HEK293 (cell line): ENCODE measurements around the gene ULBP2.

Source experiments
- CTCF ChIP-seq: fragments of 450-650 bp; formaldehyde crosslinking; IDR thresholded peaks from 2 replicates; pipeline ENCODE4 v1.5.1; 2016; ENCODE audit warnings: missing biosample characterization, missing genetic modification characterization
- EGR2 ChIP-seq: fragments of 450-650 bp; formaldehyde crosslinking; IDR thresholded peaks from 2 replicates; pipeline ENCODE4 v1.5.1; 2016; ENCODE audit warnings: low read depth, missing biosample characterization, missing genetic modification characterization
- GLI2 ChIP-seq: fragments of 450-650 bp; formaldehyde crosslinking; IDR thresholded peaks from 2 replicates; pipeline ENCODE4; 2017; ENCODE audit warnings: missing biosample characterization, missing genetic modification characterization, low read depth, borderline replicate concordance
- KLF10 ChIP-seq: fragments of 450-650 bp; IDR thresholded peaks from 2 replicates; pipeline ENCODE4 v1.5.1; 2018; ENCODE audit warnings: missing biosample characterization, mild to moderate bottlenecking, missing genetic modification characterization
- KLF17 ChIP-seq: fragments of 450-650 bp; formaldehyde crosslinking; IDR thresholded peaks from 2 replicates; pipeline ENCODE4 v1.5.1; 2016; ENCODE audit warnings: missing biosample characterization, missing genetic modification characterization
- PATZ1 ChIP-seq: fragments of 450-650 bp; formaldehyde crosslinking; IDR thresholded peaks from 2 replicates; pipeline ENCODE4 v1.5.1; 2016; ENCODE audit warnings: missing biosample characterization, missing genetic modification characterization
- PRDM1 ChIP-seq: fragments of 450-650 bp; formaldehyde crosslinking; IDR thresholded peaks from 2 replicates; pipeline ENCODE4; 2016; ENCODE audit warnings: missing biosample characterization, missing genetic modification characterization
- PRDM10 ChIP-seq: fragments of 450-650 bp; formaldehyde crosslinking; IDR thresholded peaks from 2 replicates; pipeline ENCODE4 v1.5.1; 2016; ENCODE audit warnings: missing biosample characterization, missing genetic modification characterization
- SCRT1 ChIP-seq: fragments of 450-650 bp; formaldehyde crosslinking; IDR thresholded peaks from 2 replicates; pipeline ENCODE4 v1.5.1; 2016; ENCODE audit warnings: missing biosample characterization, missing genetic modification characterization, borderline replicate concordance
- SP7 ChIP-seq: fragments of 450-650 bp; formaldehyde crosslinking; IDR thresholded peaks from 2 replicates; pipeline ENCODE4 v1.5.1; 2016; ENCODE audit warnings: missing biosample characterization, missing genetic modification characterization
- TRIM28 ChIP-seq: IDR thresholded peaks from 2 replicates; pipeline ENCODE4 v1.6.1; 2011; ENCODE audit warnings: low read length, control low read depth, borderline replicate concordance
- ZBTB20 ChIP-seq: fragments of 450-650 bp; formaldehyde crosslinking; IDR thresholded peaks from 2 replicates; pipeline ENCODE4 v1.5.1; 2016; ENCODE audit warnings: missing biosample characterization, missing genetic modification characterization
- ZEB2 ChIP-seq: fragments of 450-650 bp; formaldehyde crosslinking; IDR thresholded peaks from 2 replicates; pipeline ENCODE4 v1.5.1; 2016; ENCODE audit warnings: missing biosample characterization, missing genetic modification characterization
- ZFP37 ChIP-seq: fragments of 450-650 bp; formaldehyde crosslinking; IDR thresholded peaks from 2 replicates; pipeline ENCODE4 v1.5.1; 2016; ENCODE audit warnings: missing biosample characterization, missing genetic modification characterization
- ZIC2 ChIP-seq: fragments of 450-650 bp; formaldehyde crosslinking; IDR thresholded peaks from 2 replicates; pipeline ENCODE4 v1.5.1; 2016; ENCODE audit warnings: missing biosample characterization, missing genetic modification characterization
- ZNF133 ChIP-seq: fragments of 450-650 bp; formaldehyde crosslinking; IDR thresholded peaks from 2 replicates; pipeline ENCODE4 v1.5.1; 2016; ENCODE audit warnings: missing biosample characterization, missing genetic modification characterization
- ZNF146 ChIP-seq: fragments of 450-650 bp; formaldehyde crosslinking; IDR thresholded peaks from 2 replicates; pipeline ENCODE4 v1.5.1; 2016; ENCODE audit warnings: missing biosample characterization, missing genetic modification characterization
- ZNF174 ChIP-seq: fragments of 450-650 bp; formaldehyde crosslinking; IDR thresholded peaks from 2 replicates; pipeline ENCODE4 v1.5.0; 2017; ENCODE audit warnings: missing biosample characterization, mild to moderate bottlenecking, missing genetic modification characterization
- ZNF2 ChIP-seq: fragments of 450-650 bp; formaldehyde crosslinking; IDR thresholded peaks from 2 replicates; pipeline ENCODE4 v1.5.1; 2016; ENCODE audit warnings: missing biosample characterization, missing genetic modification characterization
- ZNF214 ChIP-seq: fragments of 450-650 bp; formaldehyde crosslinking; IDR thresholded peaks from 2 replicates; pipeline ENCODE4 v1.5.1; 2017; ENCODE audit warnings: missing biosample characterization, mild to moderate bottlenecking, missing genetic modification characterization, borderline replicate concordance
- ZNF324 ChIP-seq: fragments of 450-650 bp; formaldehyde crosslinking; IDR thresholded peaks from 2 replicates; pipeline ENCODE4 v1.5.1; 2016; ENCODE audit warnings: missing biosample characterization, missing genetic modification characterization
- ZNF416 ChIP-seq: fragments of 450-650 bp; formaldehyde crosslinking; IDR thresholded peaks from 2 replicates; pipeline ENCODE4 v1.5.1; 2016; ENCODE audit warnings: missing biosample characterization, missing genetic modification characterization
- ZNF423 ChIP-seq: fragments of 450-650 bp; formaldehyde crosslinking; IDR thresholded peaks from 2 replicates; pipeline ENCODE4 v1.5.1; 2016; ENCODE audit warnings: missing biosample characterization, missing genetic modification characterization
- ZNF433 ChIP-seq: fragments of 450-650 bp; formaldehyde crosslinking; IDR thresholded peaks from 2 replicates; pipeline ENCODE4 v1.5.1; 2016; ENCODE audit warnings: missing biosample characterization, missing genetic modification characterization, low read depth
- ZNF555 ChIP-seq: fragments of 450-650 bp; formaldehyde crosslinking; conservative IDR thresholded peaks from 2 replicates; pipeline ENCODE4 v1.5.1; 2017; ENCODE audit warnings: missing biosample characterization, mild to moderate bottlenecking, missing genetic modification characterization, inconsistent platforms
- ZNF629 ChIP-seq: fragments of 450-650 bp; formaldehyde crosslinking; IDR thresholded peaks from 2 replicates; pipeline ENCODE4 v1.5.1; 2017; ENCODE audit warnings: missing biosample characterization, missing genetic modification characterization
- ZNF664 ChIP-seq: fragments of 450-650 bp; formaldehyde crosslinking; IDR thresholded peaks from 2 replicates; pipeline ENCODE4 v1.5.1; 2016; ENCODE audit warnings: missing biosample characterization, missing genetic modification characterization
- ZNF791 ChIP-seq: fragments of 450-650 bp; formaldehyde crosslinking; IDR thresholded peaks from 2 replicates; pipeline ENCODE4 v1.5.1; 2016; ENCODE audit warnings: missing biosample characterization, missing genetic modification characterization
- ZNF837 ChIP-seq: fragments of 450-650 bp; formaldehyde crosslinking; IDR thresholded peaks from 2 replicates; pipeline ENCODE4 v1.5.1; 2016; ENCODE audit warnings: missing biosample characterization, missing genetic modification characterization
- ZSCAN30 ChIP-seq: fragments of 450-650 bp; IDR thresholded peaks from 2 replicates; pipeline ENCODE4 v1.5.1; 2018; ENCODE audit warnings: missing biosample characterization, mild to moderate bottlenecking, missing genetic modification characterization, moderate library complexity
- TF ChIP-seq, protein P1 (sequence below): fragments of 450-650 bp; formaldehyde crosslinking; optimal IDR thresholded peaks from 2 replicates; pipeline ENCODE3; 2016; ENCODE audit warnings: missing biosample characterization, mild to moderate bottlenecking, missing genetic modification characterization

The ULBP2 gene

DNA sequence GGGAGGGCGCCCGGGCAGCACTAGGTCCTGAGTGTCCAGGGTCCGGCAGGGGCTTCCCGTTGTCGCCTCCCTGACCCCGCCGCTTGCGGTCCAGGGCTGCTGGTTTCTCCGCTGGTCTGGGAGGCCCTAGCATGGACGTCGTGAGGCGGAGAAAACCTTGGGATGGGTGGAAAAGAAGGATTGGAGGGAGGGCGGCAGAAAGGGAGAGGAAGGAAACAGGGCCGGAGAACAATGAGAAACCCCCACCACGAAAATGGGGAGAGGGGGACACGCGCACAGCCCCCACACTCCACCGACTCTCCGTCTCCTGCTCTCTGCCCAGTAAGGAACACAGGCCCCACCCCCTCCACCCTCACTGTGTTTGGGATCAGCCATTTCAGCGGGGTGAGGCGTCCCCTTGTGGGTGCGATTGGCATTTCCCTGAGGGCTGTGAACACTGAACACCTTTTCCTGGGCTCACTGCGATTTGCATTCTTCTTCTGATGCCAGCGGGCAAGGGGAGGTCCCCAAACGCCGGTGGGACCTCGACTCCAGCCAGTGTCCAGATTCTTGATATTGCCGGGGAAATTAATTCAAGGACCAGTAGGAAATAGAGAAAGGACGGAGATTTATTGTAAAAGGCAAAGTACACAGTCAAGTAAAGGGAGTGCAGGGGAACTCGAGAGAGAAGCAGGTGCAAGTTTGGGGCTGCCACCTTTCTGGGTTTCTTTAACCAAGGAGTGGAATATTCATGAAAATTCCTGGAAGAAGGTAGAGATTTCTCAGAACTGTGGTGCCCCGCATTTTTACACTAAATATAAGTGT, 15.6 kb upstream of the ULBP2 start (continued):
- TF ChIP-seq PATZ1: peak; percentile 54; the same call in 1 of the 2 replicates
- no peak for TF ChIP-seq ZNF416 (tag by site-specific recombination)
- TF ChIP-seq ZNF146: peak; percentile 73
- TF ChIP-seq ZBTB20 (tag by site-specific recombination): no peak
- TF ChIP-seq PRDM10: peak; percentile 90
- 0 out of 2 replicates have a peak, but pooled peaks have one; percentile 24 for TF ChIP-seq EGR2 (tag by site-specific recombination)
- no peak for TF ChIP-seq ZNF423 (tag by site-specific recombination)
- peak; percentile 22; the same call in 1 of the 2 replicates for TF ChIP-seq KLF17
- peak; percentile 65; the same call in 1 of the 2 replicates for TF ChIP-seq ZNF2 (tag by site-specific recombination)
- no peak; the same call in 1 of the 2 replicates for TF ChIP-seq ZFP37
- 0 out of 2 replicates have a peak, but pooled peaks have one; percentile 27 for TF ChIP-seq ZNF324 (tag by site-specific recombination)
- TF ChIP-seq GLI2 (tag by site-specific recombination): no peak
- no peak for TF ChIP-seq ZNF174 (tag by site-specific recombination)
- TF ChIP-seq ZNF555 (tag by site-specific recombination): no peak
- no peak for TF ChIP-seq ZNF433
- no peak for TF ChIP-seq ZIC2 (tag by site-specific recombination)
- no peak for TF ChIP-seq ZNF791 (tag by site-specific recombination)
- TF ChIP-seq TRIM28: peak; percentile 8; the same call in 1 of the 2 replicates
- TF ChIP-seq ZSCAN30 (tag by site-specific recombination): peak; percentile 88
- peak; percentile 54; the same call in 1 of the 2 replicates for TF ChIP-seq SP7
- no peak for TF ChIP-seq ZNF133
- TF ChIP-seq CTCF: peak; percentile 86
- TF ChIP-seq ZNF837 (tag by site-specific recombination): no peak
- TF ChIP-seq PRDM1 (tag by site-specific recombination): no peak
- TF ChIP-seq, protein P1, sequence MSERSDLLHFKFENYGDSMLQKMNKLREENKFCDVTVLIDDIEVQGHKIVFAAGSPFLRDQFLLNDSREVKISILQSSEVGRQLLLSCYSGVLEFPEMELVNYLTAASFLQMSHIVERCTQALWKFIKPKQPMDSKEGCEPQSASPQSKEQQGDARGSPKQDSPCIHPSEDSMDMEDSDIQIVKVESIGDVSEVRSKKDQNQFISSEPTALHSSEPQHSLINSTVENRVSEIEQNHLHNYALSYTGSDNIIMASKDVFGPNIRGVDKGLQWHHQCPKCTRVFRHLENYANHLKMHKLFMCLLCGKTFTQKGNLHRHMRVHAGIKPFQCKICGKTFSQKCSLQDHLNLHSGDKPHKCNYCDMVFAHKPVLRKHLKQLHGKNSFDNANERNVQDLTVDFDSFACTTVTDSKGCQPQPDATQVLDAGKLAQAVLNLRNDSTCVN (tag by site-specific recombination): peak; percentile 28
- TF ChIP-seq ZNF664 (tag by site-specific recombination): no peak
- peak; percentile 47 for TF ChIP-seq ZNF629
- TF ChIP-seq SCRT1 (tag by site-specific recombination): no peak
- peak; percentile 19; the same call in 1 of the 2 replicates for TF ChIP-seq ZEB2
- TF ChIP-seq ZNF214 (tag by site-specific recombination): no peak
- TF ChIP-seq KLF10 (tag by site-specific recombination): 0 out of 2 replicates have a peak, but pooled peaks have one; percentile 31
